ENCODE results near the gene IGDCC3.

- TF ChIP-seq CTCF (IDR thresholded peaks at IDR 0.05 in 4 of 5, conservative IDR thresholded peaks at IDR 0.05 in 1 of 5): no peak
- TF ChIP-seq POLR2A (IDR thresholded peaks at IDR 0.05): no peak
Observed at GRCh38 chr15:65310431-65311137, 67.2 kb downstream of the IGDCC3 start.

Data from gastrocnemius medialis (tissue), 4 donors.